ENCODE results near the gene INTS4.
A peak's percentile ranks its signal among the peaks of the same experiment; 100 is the strongest.
"Not testable (repeated sequence)": the region's sequence is repeated elsewhere in the genome, so short reads cannot be mapped to it uniquely, and the experiment has no call there.

The INTS4 gene, protein sequence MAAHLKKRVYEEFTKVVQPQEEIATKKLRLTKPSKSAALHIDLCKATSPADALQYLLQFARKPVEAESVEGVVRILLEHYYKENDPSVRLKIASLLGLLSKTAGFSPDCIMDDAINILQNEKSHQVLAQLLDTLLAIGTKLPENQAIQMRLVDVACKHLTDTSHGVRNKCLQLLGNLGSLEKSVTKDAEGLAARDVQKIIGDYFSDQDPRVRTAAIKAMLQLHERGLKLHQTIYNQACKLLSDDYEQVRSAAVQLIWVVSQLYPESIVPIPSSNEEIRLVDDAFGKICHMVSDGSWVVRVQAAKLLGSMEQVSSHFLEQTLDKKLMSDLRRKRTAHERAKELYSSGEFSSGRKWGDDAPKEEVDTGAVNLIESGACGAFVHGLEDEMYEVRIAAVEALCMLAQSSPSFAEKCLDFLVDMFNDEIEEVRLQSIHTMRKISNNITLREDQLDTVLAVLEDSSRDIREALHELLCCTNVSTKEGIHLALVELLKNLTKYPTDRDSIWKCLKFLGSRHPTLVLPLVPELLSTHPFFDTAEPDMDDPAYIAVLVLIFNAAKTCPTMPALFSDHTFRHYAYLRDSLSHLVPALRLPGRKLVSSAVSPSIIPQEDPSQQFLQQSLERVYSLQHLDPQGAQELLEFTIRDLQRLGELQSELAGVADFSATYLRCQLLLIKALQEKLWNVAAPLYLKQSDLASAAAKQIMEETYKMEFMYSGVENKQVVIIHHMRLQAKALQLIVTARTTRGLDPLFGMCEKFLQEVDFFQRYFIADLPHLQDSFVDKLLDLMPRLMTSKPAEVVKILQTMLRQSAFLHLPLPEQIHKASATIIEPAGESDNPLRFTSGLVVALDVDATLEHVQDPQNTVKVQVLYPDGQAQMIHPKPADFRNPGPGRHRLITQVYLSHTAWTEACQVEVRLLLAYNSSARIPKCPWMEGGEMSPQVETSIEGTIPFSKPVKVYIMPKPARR

DNA sequence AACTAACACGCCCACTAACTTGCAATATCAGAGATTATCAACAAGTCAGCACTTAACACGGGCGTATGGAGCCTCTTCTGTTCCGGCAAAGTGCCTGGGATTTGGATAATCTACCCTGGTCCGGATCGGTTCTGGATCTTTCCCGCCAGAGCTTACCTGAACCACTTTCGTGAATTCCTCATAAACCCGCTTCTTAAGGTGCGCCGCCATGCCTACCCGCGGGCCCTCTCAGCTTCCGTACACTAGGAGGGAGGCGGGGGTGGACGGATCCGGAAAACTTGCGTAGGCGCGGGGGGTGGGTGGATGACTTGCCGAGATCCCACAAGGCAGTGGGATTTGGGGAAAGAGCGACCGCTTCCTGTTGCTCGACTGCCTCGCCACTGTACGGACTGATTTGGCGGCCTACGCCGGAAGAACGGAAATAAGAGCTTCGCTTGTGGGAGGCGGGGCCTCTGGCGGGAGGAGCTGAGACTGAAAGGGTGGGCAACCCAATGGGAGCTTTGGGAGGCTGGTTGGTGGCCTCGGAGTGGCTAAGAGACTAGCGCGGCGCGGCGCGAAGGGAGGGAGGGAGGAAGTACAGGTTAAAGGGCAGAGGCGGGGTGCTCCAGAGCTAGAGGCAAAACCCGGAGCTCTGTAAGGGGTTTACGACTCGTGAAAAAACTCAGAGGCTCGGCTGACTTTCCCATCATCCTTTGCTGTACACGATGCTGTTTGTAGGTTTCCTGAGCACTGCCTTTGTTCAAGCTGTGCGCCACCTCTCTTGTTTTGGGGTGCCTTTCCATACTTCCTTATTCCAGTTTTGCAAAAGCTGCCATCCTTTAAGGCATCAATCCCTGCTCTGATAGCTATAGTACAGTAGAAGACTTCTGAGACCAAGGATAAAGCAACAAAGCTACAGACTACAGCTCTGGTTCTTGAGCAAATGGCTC, at the start of gene INTS4:
Gene INTS4 (minus strand): TSS at position 235 of the 929 bp plus-strand sequence. CDS start 25 bp downstream, at position 210.
- peak; percentile 100 for DNase-seq

DNA sequence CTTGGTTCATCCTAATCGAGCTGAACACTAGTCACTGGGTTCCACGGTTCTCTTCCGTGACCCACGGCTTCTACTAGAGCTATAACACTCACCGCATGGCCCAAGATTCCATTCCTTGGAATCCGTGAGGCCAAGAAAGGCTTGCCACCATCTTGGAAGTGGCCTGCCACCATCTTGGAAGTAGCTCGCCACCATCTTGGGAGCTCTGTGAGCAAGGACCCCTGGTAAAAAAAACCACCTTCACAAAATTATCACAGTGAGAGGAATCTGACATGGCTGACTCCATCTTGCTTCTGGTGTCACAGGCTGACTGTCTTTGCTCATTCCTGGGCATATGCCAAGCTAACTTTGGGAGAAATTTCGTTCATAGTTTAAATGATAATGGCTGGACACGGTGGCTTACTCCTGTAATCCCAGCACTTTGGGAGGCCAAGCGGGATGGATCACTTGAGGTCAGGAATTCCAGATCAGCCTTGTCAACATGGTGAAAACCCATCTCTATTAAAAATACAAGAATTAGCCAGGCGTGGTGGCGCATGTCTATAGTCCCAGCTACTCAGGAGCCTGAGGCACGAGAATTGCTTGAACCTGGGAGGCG, 47.5 kb upstream of the INTS4 start:
- DNase-seq: no peak

DNA sequence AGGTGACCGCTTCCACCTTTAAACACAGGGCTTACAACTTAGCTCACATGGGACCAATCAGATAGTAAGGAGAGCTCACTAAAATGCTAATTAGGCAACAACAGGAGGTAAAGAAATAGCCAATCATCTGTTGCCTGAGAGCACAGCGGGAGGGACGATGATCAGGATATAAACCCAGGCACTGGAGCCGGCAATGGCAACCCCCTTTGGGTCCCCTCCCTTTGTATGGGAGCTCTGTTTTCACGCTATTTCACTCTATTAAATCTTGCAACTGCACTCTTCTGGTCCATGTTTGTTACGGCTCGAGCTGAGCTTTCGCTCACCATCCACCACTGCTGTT, 46.9 kb upstream of the INTS4 start:
- DNase-seq: not testable (repeated sequence)

DNA sequence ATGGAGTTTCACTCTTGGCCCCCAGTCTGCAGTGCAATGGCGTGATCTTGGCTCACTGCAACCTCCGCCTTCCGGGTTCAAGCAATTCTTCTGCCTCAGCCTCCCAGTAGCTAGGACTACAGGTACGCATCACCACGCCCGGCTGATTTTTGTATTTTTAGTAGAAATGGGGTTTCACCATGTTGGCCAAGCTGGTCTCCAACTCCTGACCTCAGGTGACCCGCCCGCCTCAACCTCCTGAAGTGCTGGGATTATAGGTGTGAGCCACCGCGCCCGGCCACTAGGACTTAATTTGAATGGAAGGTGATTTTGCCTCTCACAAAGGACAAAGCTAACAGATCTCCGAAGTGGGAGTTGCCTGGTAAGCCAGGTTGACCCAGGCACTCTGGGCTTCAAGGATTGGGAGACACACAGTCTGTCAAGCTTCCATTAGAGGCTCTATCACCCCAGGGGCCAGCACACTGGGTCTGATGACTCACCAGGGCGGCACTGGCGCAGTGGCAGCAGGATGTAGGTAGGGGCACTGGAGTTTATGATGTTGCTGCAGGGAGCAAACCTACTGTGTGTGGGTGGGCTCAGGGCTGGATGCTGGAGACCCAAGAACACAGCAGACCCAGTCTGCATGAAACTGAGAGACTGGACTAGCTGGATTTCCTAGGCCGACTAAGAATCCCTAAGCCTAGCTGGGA, 46.4 kb upstream of the INTS4 start:
- DNase-seq: no peak

DNA sequence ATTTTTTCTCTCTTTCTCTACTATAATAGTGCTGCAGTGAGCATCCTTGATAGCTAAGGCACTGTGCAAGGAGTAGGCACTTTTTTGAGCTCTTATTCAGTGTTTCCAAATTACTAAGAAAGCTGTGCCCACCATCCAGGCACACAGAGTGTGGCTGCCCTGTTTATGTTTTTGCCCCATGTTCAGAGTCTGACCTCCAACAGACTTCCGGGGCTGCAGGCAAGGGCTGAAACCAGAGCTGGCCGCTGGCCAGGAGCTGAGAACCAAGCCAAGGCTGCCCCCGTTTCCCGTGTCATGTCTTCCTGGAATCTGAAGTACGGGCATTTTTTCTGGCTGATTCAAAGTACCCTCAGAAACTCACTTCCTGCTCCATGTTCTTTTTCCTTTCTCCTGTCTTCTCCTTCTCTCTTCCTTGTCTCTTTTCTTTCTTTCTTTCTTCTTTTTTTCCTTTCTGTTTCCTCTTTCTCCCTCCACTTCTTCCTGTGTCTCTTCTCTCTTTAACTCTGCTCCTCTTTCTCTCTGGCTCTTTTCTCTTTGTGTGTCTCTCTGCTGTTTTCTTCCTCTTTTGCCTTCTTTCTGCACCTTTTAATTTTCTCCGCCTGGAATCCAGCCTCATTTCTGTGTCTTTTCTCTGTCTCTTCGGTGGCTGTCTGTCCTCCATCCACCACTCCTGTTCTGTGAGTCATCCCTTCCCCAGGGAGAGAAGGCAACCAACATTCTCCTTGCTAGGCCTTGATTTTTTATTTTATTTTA, 45.6 kb upstream of the INTS4 start:
- peak; percentile 99 for DNase-seq

DNA sequence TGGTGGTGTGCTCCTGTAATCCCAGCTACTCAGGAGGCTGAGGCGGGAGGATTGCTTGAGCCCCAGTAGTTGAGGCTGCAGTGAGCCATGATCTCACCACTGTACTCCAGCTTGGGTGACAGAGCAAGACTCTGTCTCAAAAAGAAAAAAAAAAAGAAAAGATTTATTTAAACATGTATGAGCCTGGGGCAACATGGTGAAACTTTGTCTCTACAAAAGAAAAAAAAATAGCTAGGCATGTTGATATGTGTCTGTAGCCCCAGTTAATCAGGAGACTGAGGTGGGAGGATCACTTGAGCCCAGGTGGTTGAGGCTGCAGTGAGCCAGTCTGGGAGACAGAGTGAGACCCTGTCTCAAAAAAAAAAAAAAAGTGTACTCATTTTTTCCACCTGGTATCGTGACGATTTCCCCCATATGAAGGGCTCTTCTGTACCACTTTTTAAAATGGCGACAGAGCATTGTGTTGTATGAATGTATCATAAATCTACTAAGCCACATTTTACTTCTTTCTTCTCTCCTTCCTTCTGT, 45.0 kb upstream of the INTS4 start:
- DNase-seq: no peak

DNA sequence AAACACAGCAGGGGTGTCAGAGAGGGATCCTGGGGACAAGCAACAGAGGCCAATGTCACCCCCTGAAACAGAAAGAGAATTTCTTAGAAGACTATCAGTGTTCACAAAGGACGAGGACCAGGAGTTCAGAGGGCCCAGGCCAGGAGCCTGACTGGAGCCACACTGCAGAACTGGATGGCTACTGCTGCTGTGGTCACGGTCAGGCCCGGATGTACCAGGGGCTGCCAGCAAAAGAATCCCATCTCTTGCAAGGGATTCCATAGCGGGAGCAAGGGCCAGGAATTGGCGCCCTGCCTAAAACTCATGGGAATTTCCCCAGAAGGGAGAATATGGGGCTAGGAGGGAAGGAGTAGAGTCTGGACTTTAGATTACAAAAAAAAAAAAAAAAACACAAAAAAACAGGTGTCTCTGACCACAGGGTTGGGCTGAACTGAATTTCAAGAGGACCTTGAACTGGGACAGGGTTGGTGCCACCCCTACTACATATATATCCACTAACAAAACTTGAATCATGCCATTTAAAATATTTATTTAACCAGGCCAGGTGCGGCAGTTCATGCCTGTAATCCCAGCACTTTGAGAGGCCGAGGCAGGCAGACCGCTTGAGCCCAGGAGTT, 44.3 kb upstream of the INTS4 start:
- no peak for DNase-seq

DNA sequence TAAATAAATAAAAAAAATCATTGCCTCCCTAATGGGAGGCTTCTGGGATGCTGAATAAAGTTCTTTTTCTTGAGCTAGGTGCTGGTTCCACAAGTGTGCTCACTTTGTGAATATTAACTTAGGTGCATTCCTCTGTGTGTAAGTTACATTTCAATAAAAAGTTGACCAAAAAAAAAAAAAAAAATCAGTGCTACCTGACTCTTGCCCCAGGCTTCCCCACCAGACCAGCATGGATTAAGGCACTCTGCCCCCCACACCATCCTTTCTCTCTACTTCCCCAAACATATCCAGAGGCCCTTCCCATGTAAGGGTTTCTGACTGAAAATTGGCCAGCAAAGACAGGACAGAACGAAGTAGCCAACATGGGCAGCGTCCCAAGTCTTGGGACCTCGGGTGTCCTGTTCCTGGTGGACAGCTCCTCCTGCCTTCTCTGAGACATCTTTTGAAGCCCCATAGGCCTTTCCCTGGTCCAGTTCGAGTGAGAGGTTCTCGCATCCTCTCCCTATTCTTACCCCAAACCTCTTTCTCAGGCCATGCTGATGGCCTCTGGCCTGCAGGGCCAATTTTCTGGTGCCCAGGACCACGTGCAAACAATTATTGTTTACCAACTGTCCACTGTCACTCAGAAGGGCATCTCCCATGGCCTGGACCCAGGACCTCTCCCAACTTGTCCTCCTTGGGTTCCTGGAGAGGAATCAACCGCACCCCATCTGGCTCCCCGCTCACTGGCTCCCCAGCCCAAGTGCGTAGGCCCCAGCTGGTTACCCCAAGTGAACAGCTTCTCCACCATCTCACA, 43.6 kb upstream of the INTS4 start:
- no peak for DNase-seq

DNA sequence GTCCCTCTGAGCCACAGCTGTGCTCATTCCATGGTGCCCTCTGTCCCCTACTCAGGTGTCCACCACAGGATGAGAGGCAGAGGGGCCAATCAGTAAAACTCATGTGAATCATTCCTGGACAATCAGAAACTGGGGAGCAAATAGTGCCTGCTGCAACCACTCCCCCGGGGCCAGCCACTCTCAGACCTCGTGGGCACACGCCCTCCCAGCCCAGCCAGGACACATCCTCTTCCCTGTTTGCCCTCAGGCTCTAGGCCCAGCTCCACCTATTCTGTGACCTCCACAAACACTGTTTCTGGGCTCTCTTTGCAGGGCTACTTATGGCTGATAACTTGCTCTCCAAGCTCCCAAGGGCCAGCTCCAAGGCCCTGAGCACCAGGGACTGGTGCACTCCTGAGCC, 42.6 kb upstream of the INTS4 start:
- DNase-seq: no peak

DNA sequence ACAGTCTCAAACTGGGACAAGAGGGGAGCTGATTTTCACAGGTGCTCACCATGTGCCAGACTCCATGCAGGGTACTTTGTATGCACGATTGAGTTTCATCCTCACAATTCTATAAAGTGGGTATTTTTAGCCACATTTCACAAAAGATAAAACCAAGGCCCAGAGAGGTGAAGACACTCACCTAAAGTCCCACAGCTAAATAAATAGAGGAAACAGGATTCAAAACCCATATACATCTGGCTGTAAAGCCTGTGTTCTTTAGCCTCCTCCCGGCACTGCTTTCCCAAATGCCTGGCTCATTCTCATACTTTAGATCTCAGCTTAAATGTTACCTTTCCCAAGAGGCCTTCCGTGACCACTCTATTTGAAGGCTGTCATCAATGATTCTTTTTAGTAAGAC, 41.8 kb upstream of the INTS4 start:
- DNase-seq: no peak

DNA sequence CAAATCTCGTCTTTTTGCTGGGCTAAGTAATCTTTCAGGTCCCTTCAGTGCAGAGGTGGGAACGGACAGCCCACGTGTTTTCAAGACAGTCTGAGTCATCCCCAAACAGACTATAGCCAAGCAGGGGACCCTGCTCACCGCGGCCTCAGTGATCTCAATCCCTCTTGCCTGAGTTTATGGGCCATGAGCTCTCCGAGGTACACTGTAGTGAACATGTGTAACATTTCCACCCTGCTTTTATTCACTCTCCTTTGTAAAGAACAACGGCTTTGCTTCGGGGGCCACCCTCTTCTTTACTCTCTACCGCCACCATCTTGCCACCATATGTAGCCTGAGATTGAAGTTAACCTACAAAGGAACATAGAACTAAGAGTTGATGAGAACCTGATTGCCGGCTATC, 40.2 kb upstream of the INTS4 start:
- DNase-seq: no peak

DNA sequence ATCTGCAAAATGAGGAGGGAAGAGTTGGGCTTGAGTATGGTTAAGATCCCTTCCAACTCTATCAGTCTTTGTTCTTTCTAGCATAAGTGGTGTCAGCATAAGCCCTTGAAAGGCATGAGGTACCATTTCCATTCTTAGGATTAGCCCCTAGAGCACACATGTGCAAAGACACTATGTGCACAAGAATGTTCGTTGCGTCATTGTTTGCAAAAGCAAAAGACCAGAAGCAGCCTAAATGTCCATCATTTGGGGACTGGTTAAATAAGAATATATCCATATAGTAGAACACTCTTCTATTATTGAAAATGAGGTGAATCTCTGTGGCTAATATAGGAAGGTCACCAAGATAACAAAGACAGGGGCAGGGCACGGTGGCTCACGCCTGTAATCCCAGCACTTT, 38.6 kb upstream of the INTS4 start:
- DNase-seq: no peak

DNA sequence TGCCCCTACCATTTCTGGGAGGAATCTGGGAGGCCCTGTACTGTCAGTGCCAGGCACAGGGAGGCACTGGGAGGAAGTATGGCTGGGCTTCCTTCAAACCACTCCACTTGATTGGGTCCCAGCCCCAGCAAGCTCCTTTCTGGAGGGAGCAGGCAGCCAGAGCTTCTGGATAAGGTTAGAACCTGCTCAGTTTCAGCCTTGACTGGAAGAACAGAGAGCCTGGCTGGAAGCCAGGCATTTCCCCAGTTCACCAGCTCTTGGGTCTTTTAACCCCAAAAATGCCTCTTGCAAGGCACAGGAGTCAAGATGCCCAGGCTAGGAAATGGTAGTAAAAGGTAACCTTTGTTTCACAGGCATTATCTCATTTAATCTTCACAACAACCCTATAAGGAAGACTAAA, 37.6 kb upstream of the INTS4 start:
- peak; percentile 88 for DNase-seq

DNA sequence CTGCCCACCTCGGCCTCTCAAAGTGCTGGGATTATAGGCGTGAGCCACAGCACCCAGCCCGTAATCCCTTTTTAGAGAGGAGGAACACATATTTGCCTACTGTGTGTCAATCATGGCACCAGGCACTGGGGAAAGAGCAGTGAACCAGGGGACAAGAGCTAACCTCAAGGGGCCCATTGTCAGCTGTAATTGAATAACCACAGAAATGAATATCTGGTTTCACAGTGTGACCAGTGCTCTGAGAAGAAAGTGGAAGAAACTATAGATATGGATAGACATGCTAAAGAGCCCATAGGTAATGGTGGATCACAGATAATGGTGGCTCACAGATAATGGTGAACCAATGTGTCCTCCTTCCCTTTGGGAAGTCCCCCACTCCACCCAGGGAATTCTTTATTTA, 37.2 kb upstream of the INTS4 start:
- DNase-seq: peak; percentile 88

DNA sequence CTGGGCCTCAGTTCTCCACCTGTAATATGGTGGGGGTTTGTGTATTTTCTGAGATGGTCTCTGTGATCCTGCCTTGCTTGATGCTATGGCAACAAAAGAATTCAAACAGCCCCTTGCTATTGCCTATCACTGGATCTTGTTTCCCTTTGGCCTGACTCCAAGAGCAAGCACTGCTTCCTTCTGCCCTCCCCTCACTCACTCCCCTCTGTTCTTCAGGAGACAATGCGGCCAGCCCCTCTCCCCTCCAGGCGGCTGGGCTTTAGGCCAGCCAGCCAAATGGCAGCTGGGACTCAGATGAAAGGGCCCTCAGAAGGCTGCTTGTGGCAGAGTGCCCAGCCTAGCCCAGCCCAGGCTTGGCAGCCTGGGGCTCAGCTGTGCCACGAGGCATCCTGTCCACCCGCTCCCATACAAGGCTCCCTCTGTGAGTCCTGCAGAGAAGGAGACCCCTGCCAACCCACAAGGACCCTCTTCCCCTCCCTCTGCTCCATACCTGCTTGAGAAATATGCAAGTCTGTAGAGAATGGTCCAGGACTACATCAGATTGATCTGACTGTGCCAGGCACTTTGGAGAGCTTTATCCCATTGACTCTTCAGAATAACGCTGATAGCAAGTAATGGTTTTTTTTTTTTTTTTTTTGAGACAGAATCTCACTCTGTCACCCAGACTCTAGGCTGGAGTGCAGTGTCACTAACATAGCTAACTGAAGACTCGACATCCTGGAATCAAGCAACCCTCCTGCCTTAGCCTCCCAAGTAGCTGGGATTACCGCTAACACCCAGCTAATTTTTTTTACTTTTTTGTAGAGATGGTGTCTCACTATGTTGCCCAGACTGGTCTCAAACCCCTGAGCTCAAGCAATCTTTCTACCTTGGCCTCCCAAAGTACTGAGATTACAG, 36.2 kb upstream of the INTS4 start:
- DNase-seq: peak; percentile 68

DNA sequence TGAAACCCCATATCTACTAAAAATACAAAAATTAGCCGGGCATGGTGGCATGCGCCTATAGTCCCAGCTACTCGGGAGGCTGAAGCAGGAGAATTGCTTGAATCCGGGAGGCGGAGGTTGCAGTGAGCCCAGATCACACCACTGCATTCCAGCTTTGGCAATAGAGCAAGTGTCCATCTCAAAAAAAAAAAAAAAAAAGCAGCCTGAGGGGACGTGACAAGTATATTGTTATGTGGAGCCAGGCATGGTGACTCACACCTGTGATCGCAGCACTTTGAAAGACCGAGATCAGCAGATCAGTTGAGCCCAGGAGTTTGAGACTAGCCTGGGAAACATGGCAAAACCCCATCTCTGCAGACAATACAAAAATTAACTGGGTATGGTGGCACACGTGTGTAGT, 34.0 kb upstream of the INTS4 start:
- DNase-seq: not testable (repeated sequence)

DNA sequence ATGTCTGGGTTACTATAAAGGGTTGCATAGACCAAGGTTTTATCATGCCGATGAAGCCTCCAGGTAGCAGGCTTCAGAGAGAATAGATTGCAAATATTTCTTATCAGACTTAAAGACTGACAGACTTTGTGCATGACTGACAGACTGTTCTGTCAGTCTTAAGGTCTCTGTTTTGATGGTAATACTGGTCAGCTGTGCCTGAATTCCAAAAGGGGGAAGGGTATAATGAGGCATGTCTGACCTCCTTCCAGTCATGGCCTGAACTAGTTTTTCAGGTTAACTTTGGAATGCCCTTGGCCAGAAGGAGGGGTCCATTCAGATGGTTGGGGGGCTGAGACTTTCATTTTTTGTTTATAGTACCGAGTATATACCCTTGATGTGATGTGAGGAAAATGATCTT, 33.3 kb upstream of the INTS4 start:
- no peak for DNase-seq

DNA sequence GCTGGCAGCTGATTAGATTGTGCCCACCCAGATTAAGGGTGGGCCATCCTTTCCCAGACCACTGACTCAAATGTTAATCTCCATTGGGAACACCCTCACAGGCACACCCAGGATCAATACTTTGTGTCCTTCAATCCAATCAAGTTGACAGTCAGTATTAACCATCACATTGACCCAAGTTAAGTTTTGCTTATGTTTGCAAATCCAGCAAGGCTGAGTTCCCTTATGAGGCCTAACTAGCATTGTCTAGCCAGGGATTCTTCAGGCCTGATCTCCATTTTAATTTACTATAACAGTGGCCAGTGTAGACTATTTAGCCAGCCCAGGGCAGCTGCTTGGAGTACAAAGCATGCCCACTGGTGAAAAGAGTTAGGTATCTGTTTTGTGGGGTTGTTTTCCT, 30.9 kb upstream of the INTS4 start:
- DNase-seq: no peak

All from OCI-M1 (cell line).